Erythroblast (primary cell): Measurements from ENCODE around the gene NHSL2.

Experiments
- DNase-seq, 2 experiments: peaks; one replicate each; lab custom pipeline; 2025; lab: John Stamatoyannopoulos, UW
- GATA1 ChIP-seq: IDR thresholded peaks from 2 replicates; pipeline ENCODE4 v1.6.1; 2011; ENCODE audit warnings: low read depth, mild to moderate bottlenecking, control low read depth, low read length, moderate library complexity
- POLR2A ChIP-seq: IDR thresholded peaks from 2 replicates; pipeline ENCODE4 v1.6.1; 2011; ENCODE audit warnings: mild to moderate bottlenecking, low read length

NHSL2 gene

GRCh38 chrX:71978164-71978563 is 67.5 kb downstream of the NHSL2 start:
- TF ChIP-seq POLR2A (no peak), GATA1 (no peak)
- DNase-seq: no peak

- no peak for TF ChIP-seq POLR2A
- TF ChIP-seq GATA1: no peak
- DNase-seq: no peak
Measured at GRCh38 chrX:71989768-71990426, 79.3 kb downstream of the NHSL2 start.

- TF ChIP-seq GATA1: no peak
- TF ChIP-seq POLR2A: no peak
Measured at GRCh38 chrX:71990518-71990917, 79.9 kb downstream of the NHSL2 start.

GRCh38 chrX:71991164-71991563 is 80.5 kb downstream of the NHSL2 start:
- TF ChIP-seq GATA1: no peak
- TF ChIP-seq POLR2A: no peak
- no peak for DNase-seq

More at GRCh38 chrX:71990518-71990917, 79.9 kb downstream of the NHSL2 start:
- DNase-seq: no peak

GRCh38 chrX:71992711-71993110 is 82.1 kb downstream of the NHSL2 start:
- no peak for DNase-seq
- TF ChIP-seq GATA1 (no peak), POLR2A (no peak)

GRCh38 chrX:71993371-71993770 is 82.7 kb downstream of the NHSL2 start:
- TF ChIP-seq GATA1 (no peak), POLR2A (no peak)
- no peak for DNase-seq

- TF ChIP-seq GATA1 (no peak), POLR2A (no peak)
- no peak for DNase-seq
Measured at GRCh38 chrX:71994601-71995000, 84.0 kb downstream of the NHSL2 start.

GRCh38 chrX:71995122-71995521 is 84.5 kb downstream of the NHSL2 start:
- TF ChIP-seq GATA1: no peak
- TF ChIP-seq POLR2A: no peak
- DNase-seq: no peak

- no peak for TF ChIP-seq POLR2A
- DNase-seq: peak in 1 of 2 experiments; percentile 7
Measured at GRCh38 chrX:71996136-71996535, 85.5 kb downstream of the NHSL2 start.

GRCh38 chrX:71996826-71997225 is 86.2 kb downstream of the NHSL2 start:
- TF ChIP-seq POLR2A (no peak), GATA1 (no peak)
- DNase-seq: no peak

- DNase-seq: no peak
- TF ChIP-seq POLR2A (no peak), GATA1 (no peak)
Measured at GRCh38 chrX:71997320-71997719, 86.7 kb downstream of the NHSL2 start.

GRCh38 chrX:71998836-71999509 is 88.3 kb downstream of the NHSL2 start:
- peak; percentile 35 to 63 for DNase-seq
- TF ChIP-seq POLR2A (no peak), GATA1 (no peak)

- TF ChIP-seq GATA1 (no peak), POLR2A (no peak)
- no peak for DNase-seq
Measured at GRCh38 chrX:71999535-71999934, 88.9 kb downstream of the NHSL2 start.

- no peak for TF ChIP-seq POLR2A
- TF ChIP-seq GATA1: no peak
- DNase-seq: no peak
Measured at GRCh38 chrX:72001471-72001870, 90.8 kb downstream of the NHSL2 start.
